WTC11 (cell line): ENCODE results near the gene ZNF747. TPM values are rescaled to one million over a fixed set of nuclear protein-coding genes. Genes with fewer than 3 reads are reported as not detected.

ENCODE experiments used
- CBFB ChIP-seq: sonication (generic); formaldehyde crosslinking; IDR thresholded peaks from 2 replicates; pipeline ENCODE4 v1.8.1; 2022; ENCODE audit warnings: mild to moderate bottlenecking, low read depth, missing genetic modification reagents
- FOXJ3 ChIP-seq: sonication (generic); formaldehyde crosslinking; IDR thresholded peaks from 2 replicates; pipeline ENCODE4 v1.9.0; 2021; ENCODE audit warnings: missing genetic modification reagents, mild to moderate bottlenecking, borderline replicate concordance
- GTF2I ChIP-seq: fragments of 250-450 bp; sonication (Bioruptor Pico); conservative IDR thresholded peaks from 2 replicates; pipeline ENCODE4 v1.4.0; 2021; ENCODE audit warnings: mild to moderate bottlenecking
- HMGA2 ChIP-seq: fragments of 250-450 bp; sonication (Bioruptor Pico); IDR thresholded peaks from 2 replicates; pipeline ENCODE4 v1.4.0; 2021; ENCODE audit warnings: mild to moderate bottlenecking, moderate library complexity
- IRF2 ChIP-seq: sonication (generic); formaldehyde crosslinking; IDR thresholded peaks from 2 replicates; pipeline ENCODE4 v1.8.0; 2022; ENCODE audit warnings: low read depth, missing genetic modification reagents, borderline replicate concordance
- JAZF1 ChIP-seq: fragments of 250-450 bp; sonication (Bioruptor Pico); IDR thresholded peaks from 2 replicates; pipeline ENCODE4 v1.9.0; 2021; ENCODE audit warnings: moderate library complexity, mild to moderate bottlenecking, inconsistent platforms
- JUN ChIP-seq: sonication (generic); formaldehyde crosslinking; IDR thresholded peaks from 2 replicates; pipeline ENCODE4 v1.8.0; 2023; ENCODE audit warnings: mild to moderate bottlenecking, missing genetic modification reagents
- MYBL2 ChIP-seq: sonication (generic); formaldehyde crosslinking; IDR thresholded peaks from 2 replicates; pipeline ENCODE4 v1.8.1; 2023; ENCODE audit warnings: mild to moderate bottlenecking, moderate library complexity, missing genetic modification reagents
- NR1H2 ChIP-seq: sonication (generic); formaldehyde crosslinking; IDR thresholded peaks from 2 replicates; pipeline ENCODE4 v1.9.0; 2021; ENCODE audit warnings: mild to moderate bottlenecking, moderate library complexity, missing genetic modification reagents
- NR2C2 ChIP-seq: sonication (generic); formaldehyde crosslinking; IDR thresholded peaks from 2 replicates; pipeline ENCODE4 v1.8.0; 2022; ENCODE audit warnings: mild to moderate bottlenecking, missing genetic modification reagents
- OVOL2 ChIP-seq: fragments of 250-450 bp; sonication (Bioruptor Pico); IDR thresholded peaks from 2 replicates; pipeline ENCODE4 v1.9.0; 2021; ENCODE audit warnings: mild to moderate bottlenecking, borderline replicate concordance
- PRRX2 ChIP-seq: fragments of 250-450 bp; sonication (Bioruptor Pico); IDR thresholded peaks from 2 replicates; pipeline ENCODE4 v1.8.0; 2021; ENCODE audit warnings: mild to moderate bottlenecking
- SOX15 ChIP-seq: fragments of 250-450 bp; sonication (Bioruptor Pico); IDR thresholded peaks from 2 replicates; pipeline ENCODE4 v1.9.0; 2021; ENCODE audit warnings: mild to moderate bottlenecking
- SP1 ChIP-seq: sonication (generic); formaldehyde crosslinking; conservative IDR thresholded peaks from 2 replicates; pipeline ENCODE4 v1.8.1; 2022; ENCODE audit warnings: missing genetic modification reagents
- TEAD1 ChIP-seq: sonication (generic); formaldehyde crosslinking; IDR thresholded peaks from 2 replicates; pipeline ENCODE4 v1.8.0; 2022; ENCODE audit warnings: mild to moderate bottlenecking, missing genetic modification reagents
- TP53 ChIP-seq: sonication (generic); formaldehyde crosslinking; IDR thresholded peaks from 2 replicates; pipeline ENCODE4 v1.8.1; 2023; ENCODE audit warnings: mild to moderate bottlenecking, missing genetic modification reagents
- ZNF121 ChIP-seq: sonication (generic); formaldehyde crosslinking; IDR thresholded peaks from 2 replicates; pipeline ENCODE4 v1.8.0; 2023; ENCODE audit warnings: missing genetic modification reagents
- ZNF317 ChIP-seq: sonication (generic); formaldehyde crosslinking; IDR thresholded peaks from 2 replicates; pipeline ENCODE4 v1.8.1; 2023; ENCODE audit warnings: low read depth, mild to moderate bottlenecking, moderate library complexity, missing genetic modification reagents, borderline replicate concordance
- ZNF396 ChIP-seq: fragments of 250-450 bp; sonication (Bioruptor Pico); IDR thresholded peaks from 2 replicates; pipeline ENCODE4 v1.8.0; 2021; ENCODE audit warnings: mild to moderate bottlenecking, moderate library complexity, borderline replicate concordance
- total RNA-seq: library from RNA; stranded (reverse); gene quantifications from 3 replicates; pipeline ENCODE4 v1.2.3, GENCODE V29; 2021
- TF ChIP-seq, protein P1 (sequence below): sonication (generic); formaldehyde crosslinking; IDR thresholded peaks from 2 replicates; pipeline ENCODE4 v1.8.0; 2023; ENCODE audit warnings: missing genetic modification reagents
- TF ChIP-seq, protein P2 (sequence below): sonication (generic); formaldehyde crosslinking; IDR thresholded peaks from 2 replicates; pipeline ENCODE4 v1.8.1; 2023; ENCODE audit warnings: mild to moderate bottlenecking, moderate library complexity, missing genetic modification reagents
- TF ChIP-seq, protein P3 (sequence below): sonication (generic); formaldehyde crosslinking; IDR thresholded peaks from 2 replicates; pipeline ENCODE4 v1.8.1; 2023; ENCODE audit warnings: mild to moderate bottlenecking, missing genetic modification reagents, moderate library complexity
- TF ChIP-seq, protein P4 (sequence below): fragments of 200-600 bp; IDR thresholded peaks from 2 replicates; pipeline ENCODE4 v1.8.0; 2022; ENCODE audit warnings: antibody characterized with exemption
- TF ChIP-seq, protein P5 (sequence below): fragments of 250-450 bp; sonication (Bioruptor Pico); IDR thresholded peaks from 2 replicates; pipeline ENCODE4 v1.9.0; 2021; ENCODE audit warnings: mild to moderate bottlenecking
- TF ChIP-seq, protein P6 (sequence below): sonication (generic); formaldehyde crosslinking; IDR thresholded peaks from 2 replicates; pipeline ENCODE4 v1.8.1; 2023; ENCODE audit warnings: mild to moderate bottlenecking, missing genetic modification reagents
- TF ChIP-seq, protein P7 (sequence below): sonication (generic); formaldehyde crosslinking; conservative IDR thresholded peaks from 2 replicates; pipeline ENCODE4 v1.8.1; 2022; ENCODE audit warnings: mild to moderate bottlenecking, missing genetic modification reagents
- TF ChIP-seq, protein P8 (sequence below): sonication (generic); formaldehyde crosslinking; IDR thresholded peaks from 2 replicates; pipeline ENCODE4 v1.8.1; 2022; ENCODE audit warnings: mild to moderate bottlenecking, moderate library complexity, missing genetic modification reagents
- TF ChIP-seq, protein P9 (sequence below): sonication (generic); formaldehyde crosslinking; IDR thresholded peaks from 2 replicates; pipeline ENCODE4 v1.8.0; 2022; ENCODE audit warnings: mild to moderate bottlenecking, missing genetic modification reagents

The ZNF747 gene
- total RNA-seq, 1 experiment from 2014 or later: 11.3 TPM

DNA sequence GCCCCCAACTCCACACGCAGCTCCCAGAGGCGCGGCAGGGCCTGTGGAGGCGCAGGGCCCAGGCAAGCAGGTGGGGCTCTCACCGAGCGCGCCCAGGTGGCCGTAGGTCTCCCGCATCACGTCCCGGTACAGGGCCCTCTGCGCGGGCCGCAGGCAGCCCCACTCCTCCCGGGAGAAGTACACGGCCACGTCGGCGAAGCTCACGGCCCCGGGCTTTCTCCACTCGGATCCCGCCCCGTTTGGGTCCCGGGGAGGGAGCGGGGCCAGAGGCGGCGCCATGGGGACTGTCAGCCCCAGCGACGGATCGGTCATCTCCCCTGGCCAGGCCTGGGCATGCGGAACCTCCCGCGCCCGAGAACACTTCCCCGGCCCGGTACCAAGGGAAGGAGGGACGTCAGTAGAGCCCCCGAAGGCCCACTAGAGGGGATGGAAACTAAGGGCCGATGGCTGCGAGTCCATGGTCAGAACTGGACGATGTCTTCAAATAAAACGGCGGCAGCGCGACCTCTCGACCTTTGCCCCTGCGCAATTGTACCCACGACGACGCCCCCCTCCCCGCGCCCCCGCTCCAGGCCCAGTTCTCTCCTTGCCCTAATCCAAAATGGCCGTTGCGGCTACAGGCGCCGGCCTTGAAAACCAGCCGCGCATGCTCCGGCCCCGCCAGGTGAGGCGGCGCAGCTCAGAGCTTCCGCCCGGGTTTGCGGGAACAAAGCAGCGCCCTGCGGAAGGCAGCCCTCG is at the start of gene ZNF747 (continued):
- no peak for TF ChIP-seq ZNF396 (CRISPR knock-in tag)
- TF ChIP-seq HMGA2: no peak
- no peak for TF ChIP-seq TP53 (CRISPR knock-in tag)
- no peak for TF ChIP-seq CBFB (CRISPR knock-in tag)
- TF ChIP-seq, protein P1, sequence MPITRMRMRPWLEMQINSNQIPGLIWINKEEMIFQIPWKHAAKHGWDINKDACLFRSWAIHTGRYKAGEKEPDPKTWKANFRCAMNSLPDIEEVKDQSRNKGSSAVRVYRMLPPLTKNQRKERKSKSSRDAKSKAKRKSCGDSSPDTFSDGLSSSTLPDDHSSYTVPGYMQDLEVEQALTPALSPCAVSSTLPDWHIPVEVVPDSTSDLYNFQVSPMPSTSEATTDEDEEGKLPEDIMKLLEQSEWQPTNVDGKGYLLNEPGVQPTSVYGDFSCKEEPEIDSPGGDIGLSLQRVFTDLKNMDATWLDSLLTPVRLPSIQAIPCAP (CRISPR knock-in tag): no peak
- TF ChIP-seq, protein P2, sequence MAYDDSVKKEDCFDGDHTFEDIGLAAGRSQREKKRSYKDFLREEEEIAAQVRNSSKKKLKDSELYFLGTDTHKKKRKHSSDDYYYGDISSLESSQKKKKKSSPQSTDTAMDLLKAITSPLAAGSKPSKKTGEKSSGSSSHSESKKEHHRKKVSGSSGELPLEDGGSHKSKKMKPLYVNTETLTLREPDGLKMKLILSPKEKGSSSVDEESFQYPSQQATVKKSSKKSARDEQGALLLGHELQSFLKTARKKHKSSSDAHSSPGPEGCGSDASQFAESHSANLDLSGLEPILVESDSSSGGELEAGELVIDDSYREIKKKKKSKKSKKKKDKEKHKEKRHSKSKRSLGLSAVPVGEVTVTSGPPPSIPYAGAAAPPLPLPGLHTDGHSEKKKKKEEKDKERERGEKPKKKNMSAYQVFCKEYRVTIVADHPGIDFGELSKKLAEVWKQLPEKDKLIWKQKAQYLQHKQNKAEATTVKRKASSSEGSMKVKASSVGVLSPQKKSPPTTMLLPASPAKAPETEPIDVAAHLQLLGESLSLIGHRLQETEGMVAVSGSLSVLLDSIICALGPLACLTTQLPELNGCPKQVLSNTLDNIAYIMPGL (CRISPR knock-in tag): peak; percentile 70; the same call in 1 of the 2 replicates
- no peak for TF ChIP-seq ZNF317 (CRISPR knock-in tag)
- TF ChIP-seq, protein P3, sequence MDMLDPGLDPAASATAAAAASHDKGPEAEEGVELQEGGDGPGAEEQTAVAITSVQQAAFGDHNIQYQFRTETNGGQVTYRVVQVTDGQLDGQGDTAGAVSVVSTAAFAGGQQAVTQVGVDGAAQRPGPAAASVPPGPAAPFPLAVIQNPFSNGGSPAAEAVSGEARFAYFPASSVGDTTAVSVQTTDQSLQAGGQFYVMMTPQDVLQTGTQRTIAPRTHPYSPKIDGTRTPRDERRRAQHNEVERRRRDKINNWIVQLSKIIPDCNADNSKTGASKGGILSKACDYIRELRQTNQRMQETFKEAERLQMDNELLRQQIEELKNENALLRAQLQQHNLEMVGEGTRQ (CRISPR knock-in tag): no peak; the same call in 1 of the 2 replicates
- TF ChIP-seq JUN (CRISPR knock-in tag): peak; percentile 65; the same call in 1 of the 2 replicates
- no peak for TF ChIP-seq PRRX2
- TF ChIP-seq ZNF121 (CRISPR knock-in tag): no peak
- TF ChIP-seq SP1 (CRISPR knock-in tag): peak; percentile 87
- no peak for TF ChIP-seq NR1H2 (CRISPR knock-in tag)
- no peak for TF ChIP-seq FOXJ3
- TF ChIP-seq MYBL2 (CRISPR knock-in tag): peak; percentile 86
- TF ChIP-seq IRF2 (CRISPR knock-in tag): no peak
- TF ChIP-seq JAZF1 (CRISPR knock-in tag): no peak
- TF ChIP-seq SOX15 (CRISPR knock-in tag): no peak
- no peak for TF ChIP-seq TEAD1 (CRISPR knock-in tag)
- TF ChIP-seq, protein P4, sequence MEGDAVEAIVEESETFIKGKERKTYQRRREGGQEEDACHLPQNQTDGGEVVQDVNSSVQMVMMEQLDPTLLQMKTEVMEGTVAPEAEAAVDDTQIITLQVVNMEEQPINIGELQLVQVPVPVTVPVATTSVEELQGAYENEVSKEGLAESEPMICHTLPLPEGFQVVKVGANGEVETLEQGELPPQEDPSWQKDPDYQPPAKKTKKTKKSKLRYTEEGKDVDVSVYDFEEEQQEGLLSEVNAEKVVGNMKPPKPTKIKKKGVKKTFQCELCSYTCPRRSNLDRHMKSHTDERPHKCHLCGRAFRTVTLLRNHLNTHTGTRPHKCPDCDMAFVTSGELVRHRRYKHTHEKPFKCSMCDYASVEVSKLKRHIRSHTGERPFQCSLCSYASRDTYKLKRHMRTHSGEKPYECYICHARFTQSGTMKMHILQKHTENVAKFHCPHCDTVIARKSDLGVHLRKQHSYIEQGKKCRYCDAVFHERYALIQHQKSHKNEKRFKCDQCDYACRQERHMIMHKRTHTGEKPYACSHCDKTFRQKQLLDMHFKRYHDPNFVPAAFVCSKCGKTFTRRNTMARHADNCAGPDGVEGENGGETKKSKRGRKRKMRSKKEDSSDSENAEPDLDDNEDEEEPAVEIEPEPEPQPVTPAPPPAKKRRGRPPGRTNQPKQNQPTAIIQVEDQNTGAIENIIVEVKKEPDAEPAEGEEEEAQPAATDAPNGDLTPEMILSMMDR: no peak
- TF ChIP-seq, protein P5, sequence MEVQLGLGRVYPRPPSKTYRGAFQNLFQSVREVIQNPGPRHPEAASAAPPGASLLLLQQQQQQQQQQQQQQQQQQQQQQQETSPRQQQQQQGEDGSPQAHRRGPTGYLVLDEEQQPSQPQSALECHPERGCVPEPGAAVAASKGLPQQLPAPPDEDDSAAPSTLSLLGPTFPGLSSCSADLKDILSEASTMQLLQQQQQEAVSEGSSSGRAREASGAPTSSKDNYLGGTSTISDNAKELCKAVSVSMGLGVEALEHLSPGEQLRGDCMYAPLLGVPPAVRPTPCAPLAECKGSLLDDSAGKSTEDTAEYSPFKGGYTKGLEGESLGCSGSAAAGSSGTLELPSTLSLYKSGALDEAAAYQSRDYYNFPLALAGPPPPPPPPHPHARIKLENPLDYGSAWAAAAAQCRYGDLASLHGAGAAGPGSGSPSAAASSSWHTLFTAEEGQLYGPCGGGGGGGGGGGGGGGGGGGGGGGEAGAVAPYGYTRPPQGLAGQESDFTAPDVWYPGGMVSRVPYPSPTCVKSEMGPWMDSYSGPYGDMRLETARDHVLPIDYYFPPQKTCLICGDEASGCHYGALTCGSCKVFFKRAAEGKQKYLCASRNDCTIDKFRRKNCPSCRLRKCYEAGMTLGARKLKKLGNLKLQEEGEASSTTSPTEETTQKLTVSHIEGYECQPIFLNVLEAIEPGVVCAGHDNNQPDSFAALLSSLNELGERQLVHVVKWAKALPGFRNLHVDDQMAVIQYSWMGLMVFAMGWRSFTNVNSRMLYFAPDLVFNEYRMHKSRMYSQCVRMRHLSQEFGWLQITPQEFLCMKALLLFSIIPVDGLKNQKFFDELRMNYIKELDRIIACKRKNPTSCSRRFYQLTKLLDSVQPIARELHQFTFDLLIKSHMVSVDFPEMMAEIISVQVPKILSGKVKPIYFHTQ (CRISPR knock-in tag): no peak
- TF ChIP-seq OVOL2 (CRISPR knock-in tag): no peak
- TF ChIP-seq, protein P6, sequence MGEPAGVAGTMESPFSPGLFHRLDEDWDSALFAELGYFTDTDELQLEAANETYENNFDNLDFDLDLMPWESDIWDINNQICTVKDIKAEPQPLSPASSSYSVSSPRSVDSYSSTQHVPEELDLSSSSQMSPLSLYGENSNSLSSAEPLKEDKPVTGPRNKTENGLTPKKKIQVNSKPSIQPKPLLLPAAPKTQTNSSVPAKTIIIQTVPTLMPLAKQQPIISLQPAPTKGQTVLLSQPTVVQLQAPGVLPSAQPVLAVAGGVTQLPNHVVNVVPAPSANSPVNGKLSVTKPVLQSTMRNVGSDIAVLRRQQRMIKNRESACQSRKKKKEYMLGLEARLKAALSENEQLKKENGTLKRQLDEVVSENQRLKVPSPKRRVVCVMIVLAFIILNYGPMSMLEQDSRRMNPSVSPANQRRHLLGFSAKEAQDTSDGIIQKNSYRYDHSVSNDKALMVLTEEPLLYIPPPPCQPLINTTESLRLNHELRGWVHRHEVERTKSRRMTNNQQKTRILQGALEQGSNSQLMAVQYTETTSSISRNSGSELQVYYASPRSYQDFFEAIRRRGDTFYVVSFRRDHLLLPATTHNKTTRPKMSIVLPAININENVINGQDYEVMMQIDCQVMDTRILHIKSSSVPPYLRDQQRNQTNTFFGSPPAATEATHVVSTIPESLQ (CRISPR knock-in tag): no peak
- TF ChIP-seq GTF2I (CRISPR knock-in tag): no peak
- TF ChIP-seq, protein P7, sequence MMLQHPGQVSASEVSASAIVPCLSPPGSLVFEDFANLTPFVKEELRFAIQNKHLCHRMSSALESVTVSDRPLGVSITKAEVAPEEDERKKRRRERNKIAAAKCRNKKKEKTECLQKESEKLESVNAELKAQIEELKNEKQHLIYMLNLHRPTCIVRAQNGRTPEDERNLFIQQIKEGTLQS: no peak
- peak; percentile 83 for TF ChIP-seq NR2C2
- TF ChIP-seq, protein P8, sequence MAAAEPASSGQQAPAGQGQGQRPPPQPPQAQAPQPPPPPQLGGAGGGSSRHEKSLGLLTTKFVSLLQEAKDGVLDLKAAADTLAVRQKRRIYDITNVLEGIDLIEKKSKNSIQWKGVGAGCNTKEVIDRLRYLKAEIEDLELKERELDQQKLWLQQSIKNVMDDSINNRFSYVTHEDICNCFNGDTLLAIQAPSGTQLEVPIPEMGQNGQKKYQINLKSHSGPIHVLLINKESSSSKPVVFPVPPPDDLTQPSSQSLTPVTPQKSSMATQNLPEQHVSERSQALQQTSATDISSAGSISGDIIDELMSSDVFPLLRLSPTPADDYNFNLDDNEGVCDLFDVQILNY (CRISPR knock-in tag): peak; percentile 73; the same call in 1 of the 2 replicates
- TF ChIP-seq, protein P9, sequence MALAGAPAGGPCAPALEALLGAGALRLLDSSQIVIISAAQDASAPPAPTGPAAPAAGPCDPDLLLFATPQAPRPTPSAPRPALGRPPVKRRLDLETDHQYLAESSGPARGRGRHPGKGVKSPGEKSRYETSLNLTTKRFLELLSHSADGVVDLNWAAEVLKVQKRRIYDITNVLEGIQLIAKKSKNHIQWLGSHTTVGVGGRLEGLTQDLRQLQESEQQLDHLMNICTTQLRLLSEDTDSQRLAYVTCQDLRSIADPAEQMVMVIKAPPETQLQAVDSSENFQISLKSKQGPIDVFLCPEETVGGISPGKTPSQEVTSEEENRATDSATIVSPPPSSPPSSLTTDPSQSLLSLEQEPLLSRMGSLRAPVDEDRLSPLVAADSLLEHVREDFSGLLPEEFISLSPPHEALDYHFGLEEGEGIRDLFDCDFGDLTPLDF (CRISPR knock-in tag): no peak
